ENCODE measurements around the gene THY1.

Gene THY1

GRCh38 chr11:119418759-119419158 is 4.2 kb downstream of the THY1 start:
- TF ChIP-seq MYC (IDR thresholded peaks at IDR 0.05; ENCODE audit: low read depth, low read length) (no peak), MAX (IDR thresholded peaks at IDR 0.05; ENCODE audit: low read depth, low read length) (no peak)
- DNase-seq (ENCODE audit: low read depth) = no peak
- no peak overlapping the region for H3K4me3 ChIP-seq (ENCODE audit: low read depth, low read length)

GRCh38 chr11:119417726-119418540 is 5.0 kb downstream of the THY1 start:
- TF ChIP-seq MYC (IDR thresholded peaks at IDR 0.05; ENCODE audit: low read depth, low read length) (no peak), POLR2A (IDR thresholded peaks at IDR 0.05; ENCODE audit: extremely low read depth, insufficient read length) (no peak), MAX (IDR thresholded peaks at IDR 0.05; ENCODE audit: low read depth, low read length) (no peak), CTCF (IDR thresholded peaks at IDR 0.05; ENCODE audit: low read depth, low read length) (no peak)
- no peak for DNase-seq (ENCODE audit: low read depth)
- no peak overlapping the region for H3K4me3 ChIP-seq (ENCODE audit: low read depth, low read length)

GRCh38 chr11:119416606-119417580 is 6.1 kb downstream of the THY1 start:
- no peak for TF ChIP-seq POLR2A (IDR thresholded peaks at IDR 0.05; ENCODE audit: extremely low read depth, insufficient read length)
- TF ChIP-seq CTCF (IDR thresholded peaks at IDR 0.05; ENCODE audit: low read depth, low read length) = no peak
- TF ChIP-seq MYC (IDR thresholded peaks at IDR 0.05; ENCODE audit: low read depth, low read length) = no peak
- TF ChIP-seq MAX (IDR thresholded peaks at IDR 0.05; ENCODE audit: low read depth, low read length) = no peak
- DNase-seq (ENCODE audit: low read depth) = no peak
- H3K4me3 ChIP-seq (ENCODE audit: low read depth, low read length) = no peak overlapping the region

- H3K4me3 ChIP-seq (ENCODE audit: low read depth, low read length) = no peak overlapping the region
- TF ChIP-seq CTCF (IDR thresholded peaks at IDR 0.05; ENCODE audit: low read depth, low read length) = no peak
- no peak for TF ChIP-seq MAX (IDR thresholded peaks at IDR 0.05; ENCODE audit: low read depth, low read length)
- TF ChIP-seq MYC (IDR thresholded peaks at IDR 0.05; ENCODE audit: low read depth, low read length) = no peak
- TF ChIP-seq POLR2A (IDR thresholded peaks at IDR 0.05; ENCODE audit: extremely low read depth, insufficient read length) = no peak
- DNase-seq (ENCODE audit: low read depth) = no peak
Measured at GRCh38 chr11:119415966-119416365, 7.0 kb downstream of the THY1 start.

GRCh38 chr11:119415517-119415916 is 7.5 kb downstream of the THY1 start:
- H3K4me3 ChIP-seq (ENCODE audit: low read depth, low read length) = no peak overlapping the region
- no peak for TF ChIP-seq MAX (IDR thresholded peaks at IDR 0.05; ENCODE audit: low read depth, low read length)
- no peak for TF ChIP-seq MYC (IDR thresholded peaks at IDR 0.05; ENCODE audit: low read depth, low read length)
- no peak for TF ChIP-seq CTCF (IDR thresholded peaks at IDR 0.05; ENCODE audit: low read depth, low read length)
- no peak for TF ChIP-seq POLR2A (IDR thresholded peaks at IDR 0.05; ENCODE audit: extremely low read depth, insufficient read length)
- no peak for DNase-seq (ENCODE audit: low read depth)

All from NB4 (cell line).